Vagina (tissue), 2 donors: Measurements from ENCODE around the gene MAMLD1.

Experiments used
- CTCF ChIP-seq, 3 experiments: fragments of 450-650 bp in 2 of 3; fragments of 200-600 bp in 1 of 3; sonication (generic) in 1 of 3; IDR thresholded peaks; one replicate each; pipeline ENCODE4 v1.5.1; 2017 to 2019; ENCODE audit warnings: antibody characterized with exemption in 3 of 3, mild to moderate bottlenecking in 2 of 3, moderate library complexity in 2 of 3
- POLR2A ChIP-seq, 2 donors: fragments of 450-650 bp; IDR thresholded peaks; one replicate each; pipeline ENCODE4 v1.6.1; 2017; ENCODE audit warnings: antibody characterized with exemption in 2 of 2, mild to moderate bottlenecking in 2 of 2, moderate library complexity in 2 of 2

GRCh38 chrX:150436195-150436594 lies 73.1 kb downstream of the MAMLD1 start:
- TF ChIP-seq CTCF (IDR thresholded peaks at IDR 0.05): no peak
- TF ChIP-seq POLR2A (IDR thresholded peaks at IDR 0.05): no peak
